A549 (cell line): ENCODE measurements around the gene MYH11. TPM values are rescaled to one million over a fixed set of nuclear protein-coding genes. Genes with fewer than 3 reads are reported as not detected.

Source experiments
- ATAC-seq, 2 experiments: fragments of 200-7000 bp in 1 of 2; fragments of >200 bp in 1 of 2; cut with Nextera tagmentation in 1 of 2; cut with Tn5 transposase in 1 of 2; 3 replicates each; pipeline versions ENCODE4 v1.8.0 to v1.9.1; 2018 to 2020; ENCODE audit warnings: mild to moderate bottlenecking in 1 of 2, moderate library complexity in 1 of 2
- CTCF ChIA-PET: fragments of 300-600 bp; sonication (Branson Sonifier 250); formaldehyde crosslinking; extraction: SDS; loops from one replicate; lab custom pipeline; 2021; ENCODE audit warnings: antibody characterized with exemption, inconsistent platforms; lab: Yijun Ruan, JAX
- POLR2A ChIA-PET: fragments of 350-600 bp; formaldehyde crosslinking; extraction: SDS; loops from one replicate; lab custom pipeline; 2021; ENCODE audit warnings: antibody characterized with exemption, inconsistent platforms; lab: Yijun Ruan, JAX
- DNase-seq, 2 experiments: peaks; one replicate each; pipeline versions ENCODE4 v3.0.0 to v3.0.0-alpha.2; 2011 to 2016; ENCODE audit warnings: low read depth in 1 of 2, low spot score in 1 of 2
- FAIRE-seq: peaks from 2 replicates; lab custom pipeline; 2011; peaks lifted over from hg19 to GRCh38; lab: Jason Lieb, UNC
- H3K27ac ChIP-seq, 2 experiments: fragments of >200 bp; sonication (Bioruptor Twin); formaldehyde crosslinking; 3 replicates each; pipeline ENCODE4 v1.5.1; 2016 to 2017
- H3K4me1 ChIP-seq: fragments of >200 bp; sonication (Bioruptor Twin); formaldehyde crosslinking; 3 replicates; pipeline ENCODE4 v1.6.1; 2016
- H3K4me2 ChIP-seq: fragments of >200 bp; sonication (Bioruptor Twin); formaldehyde crosslinking; 3 replicates; pipeline ENCODE4 v1.6.1; 2016
- H3K4me3 ChIP-seq: fragments of >200 bp; sonication (Bioruptor Twin); formaldehyde crosslinking; 3 replicates; pipeline ENCODE4 v1.5.1; 2016
- H3K9me3 ChIP-seq: fragments of >200 bp; sonication (Bioruptor Twin); formaldehyde crosslinking; 3 replicates; pipeline ENCODE4 v1.6.1; 2016
- CHD2 ChIP-seq: fragments of 150-350 bp; IDR thresholded peaks from 2 replicates; pipeline ENCODE4 v1.6.1; 2014; ENCODE audit warnings: low read length; ENCODE audit not compliant: partially characterized antibody
- CHD4 ChIP-seq: fragments of 200-600 bp; sonication (generic); IDR thresholded peaks from 2 replicates; pipeline ENCODE4 v1.6.1; 2016; ENCODE audit warnings: antibody characterized with exemption, mild to moderate bottlenecking, borderline replicate concordance
- ESRRA ChIP-seq: fragments of 150-350 bp; IDR thresholded peaks from 2 replicates; pipeline ENCODE4 v1.6.1; 2014; ENCODE audit warnings: mild to moderate bottlenecking, low read length, borderline replicate concordance
- GATA3 ChIP-seq: IDR thresholded peaks from 2 replicates; pipeline ENCODE4 v1.6.1; 2012; ENCODE audit warnings: borderline replicate concordance
- HOXB5 ChIP-seq: fragments of 250-450 bp; sonication (Bioruptor Pico); IDR thresholded peaks from 2 replicates; pipeline ENCODE4 v1.5.0; 2020; ENCODE audit warnings: mild to moderate bottlenecking, moderate library complexity
- MAFK ChIP-seq: fragments of 450-650 bp; IDR thresholded peaks from 2 replicates; pipeline ENCODE4 v1.6.1; 2014; ENCODE audit not compliant: partially characterized antibody
- MYC ChIP-seq: IDR thresholded peaks from 2 replicates; pipeline ENCODE4 v1.6.1; 2012; ENCODE audit warnings: mild to moderate bottlenecking, inconsistent platforms, low read length, improper control_type of control experiment, borderline replicate concordance
- POLR2A ChIP-seq: IDR thresholded peaks from 2 replicates; pipeline ENCODE4 v1.6.1; 2012; ENCODE audit warnings: mild to moderate bottlenecking, low read length
- POLR2AphosphoS2 ChIP-seq: conservative IDR thresholded peaks from 2 replicates; pipeline ENCODE4 v1.6.1; 2012; ENCODE audit warnings: low read length, improper control_type of control experiment, inconsistent platforms
- RARB ChIP-seq: fragments of 250-450 bp; sonication (Bioruptor Pico); IDR thresholded peaks from 2 replicates; pipeline ENCODE4 v1.8.0; 2021; ENCODE audit warnings: mild to moderate bottlenecking, moderate library complexity
- RCOR1 ChIP-seq: fragments of 150-350 bp; IDR thresholded peaks from 2 replicates; pipeline ENCODE4 v1.6.1; 2014; ENCODE audit warnings: antibody characterized with exemption, low read length, low read depth
- SMC3 ChIP-seq: fragments of >200 bp; sonication (Bioruptor Twin); formaldehyde crosslinking; IDR thresholded peaks from 3 replicates; pipeline ENCODE4 v1.6.1; 2018; ENCODE audit warnings: inconsistent platforms
- SREBF2 ChIP-seq: fragments of 450-650 bp; IDR thresholded peaks from 2 replicates; pipeline ENCODE4 v1.6.1; 2014; ENCODE audit warnings: mild to moderate bottlenecking, moderate library complexity
- TP53 ChIP-seq: fragments of 250-450 bp; sonication (Bioruptor Pico); IDR thresholded peaks from 2 replicates; pipeline ENCODE4 v1.5.0; 2021; ENCODE audit warnings: mild to moderate bottlenecking, moderate library complexity
- WGBS: methylation state at CpG from one replicate; pipeline ENCODE4 v1.1.6; 2017; ENCODE audit errors: missing lambda C conversion rate; 5-methylcytosine and 5-hydroxymethylcytosine counted together
- polyA plus RNA-seq, 4 experiments: library from polyadenylated mRNA; depleted of rRNA in 3 of 4; stranded (reverse); fragments of >200 nt; fragmentation: RNase III in 1 of 4; extraction: RNeasy Plus Mini Kit Qiagen cat#74134 plus additional on column Dnase treatment in 1 of 4; gene quantifications; 2 replicates in 3 of 4; 3 replicates in 1 of 4; pipeline ENCODE4 v1.2.3, GENCODE V29; 2011 to 2017
- TF ChIP-seq, protein P1 (sequence below): fragments of 250-450 bp; sonication (Bioruptor Pico); IDR thresholded peaks from 2 replicates; pipeline ENCODE4 v1.5.0; 2021; ENCODE audit warnings: mild to moderate bottlenecking, moderate library complexity, borderline replicate concordance
- TF ChIP-seq, protein P2 (sequence below): fragments of >200 bp; sonication (Bioruptor Twin); formaldehyde crosslinking; IDR thresholded peaks from 3 replicates; pipeline ENCODE4 v1.6.1; 2016
- TF ChIP-seq, protein P3 (sequence below): fragments of 450-650 bp; IDR thresholded peaks from 2 replicates; pipeline ENCODE4 v1.6.1; 2014; ENCODE audit warnings: antibody characterized with exemption
- TF ChIP-seq, protein P4 (sequence below): fragments of >200 bp; sonication (Bioruptor Twin); formaldehyde crosslinking; IDR thresholded peaks from 3 replicates; pipeline ENCODE4 v1.5.1; 2016
- TF ChIP-seq, protein P5 (sequence below): IDR thresholded peaks from 2 replicates; pipeline ENCODE4 v1.6.1; 2012; ENCODE audit warnings: low read depth, borderline replicate concordance

The MYH11 gene
- polyA plus RNA-seq, 2 of the 4 experiments (the other 2 are of a cell fraction), result 0.03 to 0.09 TPM

DNA sequence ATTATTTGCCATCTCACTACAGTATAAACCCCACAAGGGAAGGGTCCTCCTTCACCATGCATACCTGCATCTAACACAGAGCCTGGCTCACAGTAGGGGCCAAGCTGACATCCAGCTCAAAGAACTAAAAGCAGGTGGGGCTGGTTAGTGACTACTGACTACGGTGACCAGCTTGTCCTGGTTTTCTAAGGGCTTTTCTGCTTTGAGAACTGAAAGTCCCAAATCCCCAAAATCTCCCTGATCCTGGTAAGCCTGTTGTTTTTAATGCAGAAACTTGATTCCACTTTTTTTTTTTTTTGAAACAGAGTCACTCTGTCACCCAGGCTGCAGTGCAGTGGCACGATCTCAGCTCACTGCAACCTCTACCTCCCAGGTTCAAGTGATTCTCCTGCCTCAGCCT, 117.4 kb downstream of the MYH11 start:
- Histone ChIP-seq H3K9me3 (no peaks in the 10 kb centered on the region), H3K4me2 (no peak overlapping the region), H3K4me3 (no peak overlapping the region), H3K27ac (no peak overlapping the region), H3K4me1 (no peaks in the 10 kb centered on the region)
- ATAC-seq (no peak), FAIRE-seq (no peak), DNase-seq (no peak)
- POLR2A ChIA-PET, result no interaction called here
- TF ChIP-seq RCOR1 (no peak), MYC (no peak), GATA3 (no peak), POLR2A (no peak)
- TF ChIP-seq, protein P1, sequence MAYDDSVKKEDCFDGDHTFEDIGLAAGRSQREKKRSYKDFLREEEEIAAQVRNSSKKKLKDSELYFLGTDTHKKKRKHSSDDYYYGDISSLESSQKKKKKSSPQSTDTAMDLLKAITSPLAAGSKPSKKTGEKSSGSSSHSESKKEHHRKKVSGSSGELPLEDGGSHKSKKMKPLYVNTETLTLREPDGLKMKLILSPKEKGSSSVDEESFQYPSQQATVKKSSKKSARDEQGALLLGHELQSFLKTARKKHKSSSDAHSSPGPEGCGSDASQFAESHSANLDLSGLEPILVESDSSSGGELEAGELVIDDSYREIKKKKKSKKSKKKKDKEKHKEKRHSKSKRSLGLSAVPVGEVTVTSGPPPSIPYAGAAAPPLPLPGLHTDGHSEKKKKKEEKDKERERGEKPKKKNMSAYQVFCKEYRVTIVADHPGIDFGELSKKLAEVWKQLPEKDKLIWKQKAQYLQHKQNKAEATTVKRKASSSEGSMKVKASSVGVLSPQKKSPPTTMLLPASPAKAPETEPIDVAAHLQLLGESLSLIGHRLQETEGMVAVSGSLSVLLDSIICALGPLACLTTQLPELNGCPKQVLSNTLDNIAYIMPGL (CRISPR knock-in tag), result no peak
- CTCF ChIA-PET, result interaction anchor here (1.1 to 2.5 kb wide), 4 partner anchors 15 to 36 kb away, joined by 3 to 13 read pairs (median 4); no protein-coding TSS in a partner anchor
- 98% methylated on average over 2 of the region's 2 CpGs for WGBS

DNA sequence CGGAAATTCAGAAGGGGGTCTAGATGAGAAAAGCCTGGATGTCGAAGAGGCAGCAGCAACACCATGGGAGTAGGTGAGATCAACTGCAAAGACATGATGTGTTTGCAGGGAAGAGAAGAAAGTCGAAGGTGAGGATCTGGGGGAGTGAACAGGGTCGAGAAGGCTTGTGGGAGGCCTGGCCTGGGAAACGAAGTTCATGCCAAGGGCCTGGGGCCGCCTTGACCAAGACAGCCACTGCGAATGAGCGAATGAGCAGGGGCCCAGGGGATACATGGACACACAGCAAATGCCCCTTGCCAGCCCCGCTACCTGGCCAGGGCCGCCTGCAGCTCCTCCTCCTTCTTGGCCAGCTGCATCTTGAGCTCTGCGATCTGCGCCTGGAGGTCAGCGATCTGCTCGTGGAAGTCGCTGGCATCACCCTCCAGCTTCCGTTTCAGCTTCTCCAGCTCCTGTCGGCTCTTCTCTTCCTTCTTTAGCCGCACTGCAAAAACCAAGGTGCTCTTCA, 119.6 kb downstream of the MYH11 start:
- FAIRE-seq (no peak), ATAC-seq (no peak), DNase-seq (no peak)
- peaks cover 8% of the 10 kb centered on the region; the same call in 2 of the 3 replicates for H3K4me1 ChIP-seq
- H3K4me3 ChIP-seq, result no peak overlapping the region
- no peaks in the 10 kb centered on the region for H3K9me3 ChIP-seq
- no peak for TF ChIP-seq RARB (CRISPR knock-in tag)
- no peak overlapping the region for H3K27ac ChIP-seq
- CTCF ChIA-PET, result interaction anchor here (0.9 kb wide), 1 partner anchor 17 kb away, joined by 3 read pairs; no protein-coding TSS in a partner anchor
- no peak overlapping the region for H3K4me2 ChIP-seq
- POLR2A ChIA-PET, result no interaction called here
- 77% methylated on average over 18 of the region's 18 CpGs for WGBS

DNA sequence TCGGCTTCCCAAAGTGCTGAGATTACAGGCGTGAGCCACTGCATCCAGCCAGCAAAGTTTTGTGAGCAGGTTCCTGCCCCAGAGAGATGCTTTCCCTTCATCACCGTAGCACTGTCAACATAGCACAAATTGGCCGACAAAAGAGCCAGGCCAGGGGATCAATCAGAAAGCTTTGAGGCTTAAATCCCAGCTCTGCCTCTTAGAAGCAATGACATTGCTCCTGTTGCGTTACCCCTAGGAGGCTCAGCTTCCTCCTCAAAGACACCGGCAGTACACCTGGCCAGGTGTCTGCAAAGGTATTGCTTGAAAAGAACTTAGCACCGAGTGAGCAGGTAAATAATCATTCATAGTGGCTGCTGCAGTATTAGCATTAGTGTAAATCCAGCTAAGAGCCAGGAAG, 120.3 kb downstream of the MYH11 start:
- POLR2A ChIA-PET, result no interaction called here
- no peak overlapping the region for H3K4me3 ChIP-seq
- DNase-seq (no peak), FAIRE-seq (no peak), ATAC-seq (no peak)
- TF ChIP-seq CHD2 (no peak), ESRRA (no peak), MAFK (no peak), SMC3 (no peak), SREBF2 (no peak), HOXB5 (CRISPR knock-in tag) (no peak), POLR2AphosphoS2 (no peak), TP53 (CRISPR knock-in tag) (no peak), CHD4 (no peak)
- TF ChIP-seq, protein P2, sequence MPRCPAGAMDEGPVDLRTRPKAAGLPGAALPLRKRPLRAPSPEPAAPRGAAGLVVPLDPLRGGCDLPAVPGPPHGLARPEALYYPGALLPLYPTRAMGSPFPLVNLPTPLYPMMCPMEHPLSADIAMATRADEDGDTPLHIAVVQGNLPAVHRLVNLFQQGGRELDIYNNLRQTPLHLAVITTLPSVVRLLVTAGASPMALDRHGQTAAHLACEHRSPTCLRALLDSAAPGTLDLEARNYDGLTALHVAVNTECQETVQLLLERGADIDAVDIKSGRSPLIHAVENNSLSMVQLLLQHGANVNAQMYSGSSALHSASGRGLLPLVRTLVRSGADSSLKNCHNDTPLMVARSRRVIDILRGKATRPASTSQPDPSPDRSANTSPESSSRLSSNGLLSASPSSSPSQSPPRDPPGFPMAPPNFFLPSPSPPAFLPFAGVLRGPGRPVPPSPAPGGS, result no peak
- TF ChIP-seq, protein P3, sequence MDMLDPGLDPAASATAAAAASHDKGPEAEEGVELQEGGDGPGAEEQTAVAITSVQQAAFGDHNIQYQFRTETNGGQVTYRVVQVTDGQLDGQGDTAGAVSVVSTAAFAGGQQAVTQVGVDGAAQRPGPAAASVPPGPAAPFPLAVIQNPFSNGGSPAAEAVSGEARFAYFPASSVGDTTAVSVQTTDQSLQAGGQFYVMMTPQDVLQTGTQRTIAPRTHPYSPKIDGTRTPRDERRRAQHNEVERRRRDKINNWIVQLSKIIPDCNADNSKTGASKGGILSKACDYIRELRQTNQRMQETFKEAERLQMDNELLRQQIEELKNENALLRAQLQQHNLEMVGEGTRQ, result no peak
- TF ChIP-seq, protein P4, sequence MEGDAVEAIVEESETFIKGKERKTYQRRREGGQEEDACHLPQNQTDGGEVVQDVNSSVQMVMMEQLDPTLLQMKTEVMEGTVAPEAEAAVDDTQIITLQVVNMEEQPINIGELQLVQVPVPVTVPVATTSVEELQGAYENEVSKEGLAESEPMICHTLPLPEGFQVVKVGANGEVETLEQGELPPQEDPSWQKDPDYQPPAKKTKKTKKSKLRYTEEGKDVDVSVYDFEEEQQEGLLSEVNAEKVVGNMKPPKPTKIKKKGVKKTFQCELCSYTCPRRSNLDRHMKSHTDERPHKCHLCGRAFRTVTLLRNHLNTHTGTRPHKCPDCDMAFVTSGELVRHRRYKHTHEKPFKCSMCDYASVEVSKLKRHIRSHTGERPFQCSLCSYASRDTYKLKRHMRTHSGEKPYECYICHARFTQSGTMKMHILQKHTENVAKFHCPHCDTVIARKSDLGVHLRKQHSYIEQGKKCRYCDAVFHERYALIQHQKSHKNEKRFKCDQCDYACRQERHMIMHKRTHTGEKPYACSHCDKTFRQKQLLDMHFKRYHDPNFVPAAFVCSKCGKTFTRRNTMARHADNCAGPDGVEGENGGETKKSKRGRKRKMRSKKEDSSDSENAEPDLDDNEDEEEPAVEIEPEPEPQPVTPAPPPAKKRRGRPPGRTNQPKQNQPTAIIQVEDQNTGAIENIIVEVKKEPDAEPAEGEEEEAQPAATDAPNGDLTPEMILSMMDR, result no peak
- TF ChIP-seq, protein P5, sequence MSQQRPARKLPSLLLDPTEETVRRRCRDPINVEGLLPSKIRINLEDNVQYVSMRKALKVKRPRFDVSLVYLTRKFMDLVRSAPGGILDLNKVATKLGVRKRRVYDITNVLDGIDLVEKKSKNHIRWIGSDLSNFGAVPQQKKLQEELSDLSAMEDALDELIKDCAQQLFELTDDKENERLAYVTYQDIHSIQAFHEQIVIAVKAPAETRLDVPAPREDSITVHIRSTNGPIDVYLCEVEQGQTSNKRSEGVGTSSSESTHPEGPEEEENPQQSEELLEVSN, result no peak
- no peak overlapping the region for H3K4me2 ChIP-seq
- CTCF ChIA-PET, result interaction anchor here (0.7 to 0.9 kb wide), 3 partner anchors 9 to 86 kb away, joined by 3 to 4 read pairs (median 3); no protein-coding TSS in a partner anchor
- WGBS, result 82% methylated on average over 7 of the region's 7 CpGs
- H3K27ac ChIP-seq, result no peak overlapping the region
- peaks cover 8% of the 10 kb centered on the region; the same call in 2 of the 3 replicates for H3K4me1 ChIP-seq
- no peaks in the 10 kb centered on the region for H3K9me3 ChIP-seq
